ENCODE data around the gene EPN3. TPM values are rescaled to one million over a fixed set of nuclear protein-coding genes. Genes with fewer than 3 reads are reported as not detected.
A peak's percentile ranks its signal among the peaks of the same experiment; 100 is the strongest.

The EPN3 gene
- total RNA-seq, 1 experiment from 2014 or later: 25.6 TPM

DNA sequence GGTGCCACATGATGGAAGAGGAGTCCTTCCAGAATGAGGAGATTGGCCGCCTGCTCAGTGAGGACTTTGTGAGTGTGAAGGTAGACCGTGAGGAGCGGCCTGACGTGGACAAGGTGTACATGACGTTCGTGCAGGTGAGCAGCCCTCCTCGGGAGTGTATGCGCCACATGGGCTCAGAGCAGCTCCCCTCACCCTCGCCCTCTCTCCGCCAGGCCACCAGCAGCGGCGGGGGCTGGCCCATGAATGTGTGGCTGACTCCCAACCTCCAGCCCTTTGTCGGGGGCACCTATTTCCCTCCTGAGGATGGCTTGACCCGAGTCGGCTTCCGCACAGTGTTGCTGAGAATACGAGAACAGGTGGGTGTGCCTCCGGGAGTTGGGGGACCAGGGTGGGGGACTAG is 16.3 kb downstream of the EPN3 start:
- DNase-seq (ENCODE audit: low spot score): no peak

GRCh38 chr17:50549256-50549941 is 16.9 kb downstream of the EPN3 start:
- no peak for DNase-seq (ENCODE audit: low spot score)

GRCh38 chr17:50549969-50550368 is 17.4 kb downstream of the EPN3 start:
- no peak for DNase-seq (ENCODE audit: low spot score)

DNA sequence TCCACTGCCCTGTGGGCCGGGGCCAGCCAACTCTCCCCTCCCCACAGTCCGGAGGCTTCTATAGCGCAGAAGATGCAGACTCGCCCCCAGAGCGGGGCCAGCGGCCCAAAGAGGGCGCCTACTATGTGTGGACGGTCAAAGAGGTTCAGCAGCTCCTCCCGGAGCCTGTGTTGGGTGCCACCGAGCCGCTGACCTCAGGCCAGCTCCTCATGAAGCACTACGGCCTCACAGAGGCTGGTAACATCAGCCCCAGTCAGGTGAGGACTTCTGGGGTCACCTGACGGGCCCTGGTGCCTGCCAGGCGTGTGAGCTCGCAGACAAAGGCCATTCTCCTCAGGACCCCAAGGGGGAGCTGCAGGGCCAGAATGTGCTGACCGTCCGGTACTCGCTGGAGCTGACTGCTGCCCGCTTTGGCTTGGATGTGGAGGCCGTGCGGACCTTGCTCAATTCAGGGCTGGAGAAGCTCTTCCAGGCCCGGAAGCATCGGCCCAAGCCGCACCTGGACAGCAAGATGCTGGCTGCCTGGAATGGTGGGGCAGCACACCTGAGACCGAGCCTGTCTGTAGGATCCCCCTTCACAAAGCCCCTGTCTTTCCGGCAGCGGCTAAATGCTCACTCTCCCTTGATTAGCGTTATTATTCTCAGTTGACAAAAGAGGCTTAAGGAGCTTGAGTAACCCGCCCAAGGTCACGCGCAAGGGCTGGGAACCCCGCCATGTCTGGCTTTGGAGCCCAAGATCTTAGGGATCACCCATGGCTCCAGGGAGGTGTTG is 18.3 kb downstream of the EPN3 start:
- DNase-seq (ENCODE audit: low spot score): peak; percentile 95

GRCh38 chr17:50551433-50551815 is 18.9 kb downstream of the EPN3 start:
- DNase-seq (ENCODE audit: low spot score): no peak

GRCh38 chr17:50551884-50552283 is 19.3 kb downstream of the EPN3 start:
- DNase-seq (ENCODE audit: low spot score): no peak

DNA sequence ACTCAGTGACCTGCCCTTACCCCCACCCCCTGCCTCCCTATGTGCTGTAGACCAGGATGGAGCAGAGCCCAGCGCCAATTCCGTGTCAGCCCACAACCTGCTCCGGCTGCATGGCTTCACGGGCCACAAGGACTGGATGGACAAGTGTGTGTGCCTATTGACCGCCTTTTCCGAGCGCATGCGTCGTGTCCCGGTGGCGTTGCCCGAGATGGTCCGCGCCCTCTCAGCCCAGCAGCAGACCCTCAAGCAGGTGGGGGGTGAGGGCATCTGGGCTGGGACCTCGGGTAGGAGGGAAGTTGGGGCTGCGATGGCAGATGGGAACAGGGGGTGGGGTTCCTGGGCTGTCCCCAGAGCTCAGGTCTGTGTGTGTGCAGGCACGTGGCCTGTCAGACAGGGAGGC is 21.7 kb downstream of the EPN3 start:
- no peak for DNase-seq (ENCODE audit: low spot score)

DNA sequence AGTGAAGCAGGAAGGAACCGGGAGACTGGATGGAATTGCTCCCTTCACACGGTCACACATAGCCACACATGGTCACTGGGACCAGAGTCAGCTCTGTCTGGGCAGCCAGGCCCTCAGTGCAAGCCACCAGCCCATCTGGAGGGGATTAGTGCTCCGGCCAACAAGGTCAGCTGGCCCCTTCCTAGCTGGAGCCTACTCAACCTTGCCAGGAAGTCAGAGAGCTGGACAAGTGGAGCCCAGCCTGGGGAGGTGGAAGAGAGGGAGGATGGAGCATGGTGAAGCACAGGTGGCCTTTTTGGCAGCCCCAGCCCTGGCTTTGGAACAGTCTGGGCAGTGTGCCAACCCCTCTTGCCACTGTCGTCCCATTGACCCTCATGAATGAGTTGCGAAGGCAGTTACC is 24.3 kb downstream of the EPN3 start:
- DNase-seq (ENCODE audit: low spot score): no peak

DNA sequence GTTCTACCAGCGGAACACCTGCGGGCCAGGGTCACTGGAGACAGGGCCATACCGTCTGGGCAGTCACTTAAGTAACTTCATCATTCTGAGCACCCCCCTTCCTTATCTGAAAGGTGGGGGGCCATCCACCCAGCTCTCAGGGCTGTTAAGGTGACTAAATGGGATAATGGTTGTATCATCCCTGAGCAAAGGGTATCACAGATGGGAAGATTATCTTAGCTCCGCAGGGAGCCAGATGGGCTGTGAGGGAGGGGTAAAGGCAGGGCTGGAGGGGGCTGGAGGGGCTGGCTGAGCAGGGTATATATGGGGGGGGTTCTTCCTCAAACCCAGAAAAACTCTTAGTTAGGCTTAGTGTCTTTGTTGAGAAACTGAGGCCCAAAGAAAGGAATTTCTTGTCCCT is 25.1 kb downstream of the EPN3 start:
- no peak for DNase-seq (ENCODE audit: low spot score)

- DNase-seq (ENCODE audit: low spot score): no peak
Observed at GRCh38 chr17:50558091-50558490, 25.6 kb downstream of the EPN3 start.

- DNase-seq (ENCODE audit: low spot score): no peak
Observed at GRCh38 chr17:50558581-50558940, 26.0 kb downstream of the EPN3 start.

GRCh38 chr17:50558941-50559614 is 26.5 kb downstream of the EPN3 start:
- no peak for DNase-seq (ENCODE audit: low spot score)

- no peak for DNase-seq (ENCODE audit: low spot score)
Observed at GRCh38 chr17:50559674-50560184, 27.2 kb downstream of the EPN3 start.

- DNase-seq (ENCODE audit: low spot score): peak; percentile 78
Observed at GRCh38 chr17:50560185-50560824, 27.8 kb downstream of the EPN3 start, which contains the start of gene CACNA1G. Gene CACNA1G, plus strand, starts transcription at chr17:50560715. Its CDS starts 745 bp downstream, at chr17:50561460.

DNA sequence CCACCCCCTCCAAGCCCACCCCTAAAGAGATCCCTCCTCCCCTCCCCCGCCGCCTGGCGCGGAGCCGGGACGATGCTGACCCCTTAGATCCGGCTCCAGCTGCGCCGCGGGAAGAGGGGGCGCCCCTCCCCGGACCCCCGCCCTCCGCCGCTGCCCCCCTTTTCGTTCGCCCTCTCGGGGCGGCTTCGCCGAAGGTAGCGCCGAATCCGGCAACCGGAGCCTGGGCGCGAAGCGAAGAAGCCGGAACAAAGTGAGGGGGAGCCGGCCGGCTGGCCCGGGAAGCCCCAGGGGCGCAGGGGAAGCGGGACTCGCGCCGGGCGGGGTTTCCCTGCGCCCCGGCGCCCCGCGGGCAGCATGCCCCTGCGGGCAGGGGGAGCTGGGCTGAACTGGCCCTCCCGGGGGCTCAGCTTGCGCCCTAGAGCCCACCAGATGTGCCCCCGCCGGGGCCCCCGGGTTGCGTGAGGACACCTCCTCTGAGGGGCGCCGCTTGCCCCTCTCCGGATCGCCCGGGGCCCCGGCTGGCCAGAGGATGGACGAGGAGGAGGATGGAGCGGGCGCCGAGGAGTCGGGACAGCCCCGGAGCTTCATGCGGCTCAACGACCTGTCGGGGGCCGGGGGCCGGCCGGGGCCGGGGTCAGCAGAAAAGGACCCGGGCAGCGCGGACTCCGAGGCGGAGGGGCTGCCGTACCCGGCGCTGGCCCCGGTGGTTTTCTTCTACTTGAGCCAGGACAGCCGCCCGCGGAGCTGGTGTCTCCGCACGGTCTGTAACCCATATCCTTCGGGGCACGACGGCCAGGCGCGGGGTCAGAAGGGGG is 28.6 kb downstream of the EPN3 start:
- DNase-seq (ENCODE audit: low spot score): no peak

DNA sequence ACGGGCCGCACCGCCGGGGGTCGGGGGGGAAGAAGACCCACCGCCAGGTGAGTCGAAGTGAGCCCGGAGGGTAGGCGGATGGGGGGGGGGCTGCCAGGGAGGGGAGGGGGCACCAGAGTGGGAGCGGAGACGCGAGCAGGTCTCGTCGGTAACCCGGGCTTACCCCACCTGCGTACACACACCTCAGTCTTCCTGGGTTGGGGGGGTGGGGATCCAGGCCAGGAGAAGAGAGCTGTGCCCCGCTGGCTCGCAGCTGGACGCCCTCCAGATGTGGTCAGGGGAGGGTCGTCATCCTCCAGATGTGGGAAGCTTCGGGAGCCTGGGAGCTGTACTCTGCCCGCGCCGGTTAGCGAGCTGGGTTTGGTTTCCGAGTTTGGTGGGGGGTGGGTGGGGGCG is 29.2 kb downstream of the EPN3 start:
- DNase-seq (ENCODE audit: low spot score): no peak

GRCh38 chr17:50562242-50563091 is 29.9 kb downstream of the EPN3 start:
- DNase-seq (ENCODE audit: low spot score): no peak

DNA sequence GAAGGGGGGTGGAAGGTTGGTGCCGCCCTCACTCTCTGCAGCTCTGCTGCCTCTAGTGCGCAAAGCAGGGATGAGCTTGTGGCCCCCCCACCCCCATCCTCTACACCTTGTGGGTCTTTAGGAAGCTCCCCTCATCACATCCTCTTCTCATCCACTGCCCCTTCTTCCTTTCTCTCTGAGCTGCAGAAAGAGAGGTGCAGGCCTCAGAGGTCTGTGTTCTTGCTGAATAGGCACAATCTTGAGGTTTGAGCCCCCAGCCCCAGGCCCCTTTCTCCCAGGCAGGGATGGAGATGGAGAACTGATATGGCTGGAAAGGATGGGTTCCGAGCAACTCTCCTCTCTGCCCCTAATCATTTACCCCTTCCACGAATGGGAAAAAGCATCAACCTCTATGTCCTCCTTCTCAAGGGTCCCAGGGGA is 30.6 kb downstream of the EPN3 start:
- no peak for DNase-seq (ENCODE audit: low spot score)

DNA sequence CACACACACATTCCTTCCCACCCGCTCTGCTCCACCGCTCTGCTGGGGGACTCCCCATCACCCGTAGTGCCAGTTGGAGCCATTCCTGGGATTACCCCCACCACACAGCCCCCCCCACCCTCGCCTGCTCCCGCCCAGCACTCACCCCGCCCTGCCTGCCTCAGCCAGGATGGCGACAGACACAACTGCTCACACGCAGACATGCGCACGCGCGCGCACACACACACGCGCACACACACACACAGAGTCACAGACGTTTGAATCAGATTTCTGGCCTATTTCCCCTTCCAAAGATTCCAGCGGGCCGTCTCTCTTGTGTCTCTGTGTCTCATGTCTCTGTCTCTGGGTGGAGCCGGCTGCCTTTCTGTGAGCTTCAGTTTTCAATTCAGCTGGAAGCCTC is 32.4 kb downstream of the EPN3 start:
- no peak for DNase-seq (ENCODE audit: low spot score)
